DND-41 (cell line): Measurements from ENCODE around the gene FOXO3.

Experiments used
- ATAC-seq: fragments of 200-7000 bp; cut with Tn5 transposase; 3 replicates; pipeline ENCODE4 v1.9.1; 2021; ENCODE audit warnings: low read depth; ENCODE audit not compliant: insufficient read depth
- DNase-seq: peaks from one replicate; pipeline ENCODE4 v3.0.0-alpha.2; 2020
- H2AFZ ChIP-seq: 2 replicates; pipeline ENCODE4 v1.6.0; 2012; ENCODE audit warnings: low read depth, low read length
- H3K27ac ChIP-seq: 2 replicates; pipeline ENCODE4 v1.5.1; 2012; ENCODE audit warnings: low read length, inconsistent platforms
- H3K27me3 ChIP-seq: fragments of 200-600 bp; sonication (generic); 2 replicates; pipeline ENCODE4 v1.6.0; 2012; ENCODE audit warnings: low read length, mild to moderate bottlenecking, inconsistent platforms; ENCODE audit not compliant: insufficient read depth, poor library complexity
- H3K36me3 ChIP-seq: 2 replicates; pipeline ENCODE4 v1.5.1; 2012; ENCODE audit warnings: low read length, inconsistent platforms; ENCODE audit not compliant: insufficient read depth
- H3K4me1 ChIP-seq: 2 replicates; pipeline ENCODE4 v1.5.1; 2012; ENCODE audit warnings: mild to moderate bottlenecking, low read length; ENCODE audit not compliant: insufficient read depth
- H3K4me2 ChIP-seq: 2 replicates; pipeline ENCODE4 v1.6.0; 2012; ENCODE audit warnings: mild to moderate bottlenecking, moderate library complexity, low read length, inconsistent platforms; ENCODE audit not compliant: insufficient read depth
- H3K4me3 ChIP-seq, 2 experiments: fragments of 200-600 bp in 1 of 2; shearing (Covaris generic) in 1 of 2; 2 replicates each; pipeline ENCODE4 v1.5.1; 2012 to 2016; ENCODE audit warnings: inconsistent platforms in 2 of 2, low read length in 2 of 2, mild to moderate bottlenecking in 2 of 2, low read depth in 1 of 2, moderate library complexity in 1 of 2
- H3K79me2 ChIP-seq: 2 replicates; pipeline ENCODE4 v1.6.0; 2012; ENCODE audit warnings: low read length, inconsistent platforms; ENCODE audit not compliant: insufficient read depth
- H3K9ac ChIP-seq: 2 replicates; pipeline ENCODE4 v1.6.0; 2012; ENCODE audit warnings: low read depth, mild to moderate bottlenecking, inconsistent platforms, low read length, moderate library complexity
- H3K9me3 ChIP-seq: 2 replicates; pipeline ENCODE4 v1.5.1; 2012; ENCODE audit warnings: low read length, moderate library complexity, mild to moderate bottlenecking, inconsistent platforms; ENCODE audit not compliant: insufficient read depth, severe bottlenecking
- H4K20me1 ChIP-seq: 2 replicates; pipeline ENCODE4 v1.6.0; 2012; ENCODE audit warnings: low read length; ENCODE audit not compliant: insufficient read depth
- CTCF ChIP-seq: IDR thresholded peaks from 2 replicates; pipeline ENCODE4 v1.5.1; 2012; ENCODE audit warnings: borderline replicate concordance, low read length, moderate library complexity, mild to moderate bottlenecking; ENCODE audit not compliant: poor library complexity, severe bottlenecking; ENCODE audit errors: extremely low read depth
- EZH2 ChIP-seq: IDR thresholded peaks from 3 replicates; pipeline ENCODE4 v1.6.1; 2012; ENCODE audit warnings: borderline replicate concordance, low read depth, mild to moderate bottlenecking, moderate library complexity, low read length, inconsistent platforms; ENCODE audit not compliant: severe bottlenecking

The FOXO3 gene

GRCh38 chr6:108715832-108716231 is 155.1 kb downstream of the FOXO3 start:
- H4K20me1 ChIP-seq, result no peaks in the 10 kb centered on the region; the same call in 1 of the 2 replicates
- H3K4me1 ChIP-seq, result 0 out of 2 replicates have a peak, but pooled peaks cover 2% of the 10 kb centered on the region
- TF ChIP-seq EZH2 (no peak), CTCF (no peak)
- H3K4me3 ChIP-seq, result no peak overlapping the region
- H3K79me2 ChIP-seq, result no peaks in the 10 kb centered on the region
- no peak overlapping the region for H3K27ac ChIP-seq
- ATAC-seq (no peak), DNase-seq (no peak)
- no peak overlapping the region for H2AFZ ChIP-seq
- no peaks in the 10 kb centered on the region for H3K36me3 ChIP-seq
- no peaks in the 10 kb centered on the region for H3K9me3 ChIP-seq
- no peaks in the 10 kb centered on the region for H3K27me3 ChIP-seq
- H3K4me2 ChIP-seq, result no peak overlapping the region
- no peak overlapping the region for H3K9ac ChIP-seq

GRCh38 chr6:108716801-108717791 is 156.4 kb downstream of the FOXO3 start:
- DNase-seq (no peak), ATAC-seq (no peak)
- no peak overlapping the region for H2AFZ ChIP-seq
- H3K27ac ChIP-seq, result no peak overlapping the region
- no peaks in the 10 kb centered on the region for H3K9me3 ChIP-seq
- no peak overlapping the region for H3K4me2 ChIP-seq
- H3K27me3 ChIP-seq, result no peaks in the 10 kb centered on the region
- H3K4me3 ChIP-seq, result no peak overlapping the region
- no peaks in the 10 kb centered on the region for H3K79me2 ChIP-seq
- no peaks in the 10 kb centered on the region for H3K36me3 ChIP-seq
- 0 out of 2 replicates have a peak, but pooled peaks cover 2% of the 10 kb centered on the region for H3K4me1 ChIP-seq
- no peaks in the 10 kb centered on the region; the same call in 1 of the 2 replicates for H4K20me1 ChIP-seq
- no peak overlapping the region for H3K9ac ChIP-seq
- TF ChIP-seq CTCF, result no peak
- TF ChIP-seq EZH2, result no peak

- 0 out of 2 replicates have a peak, but pooled peaks cover 2% of the 10 kb centered on the region for H3K4me1 ChIP-seq
- H3K4me3 ChIP-seq, result no peak overlapping the region
- ATAC-seq (no peak), DNase-seq (no peak)
- no peaks in the 10 kb centered on the region for H3K79me2 ChIP-seq
- no peak for TF ChIP-seq CTCF
- TF ChIP-seq EZH2, result no peak
- no peak overlapping the region for H3K4me2 ChIP-seq
- H3K27me3 ChIP-seq, result no peaks in the 10 kb centered on the region
- no peak overlapping the region for H3K9ac ChIP-seq
- no peaks in the 10 kb centered on the region for H3K36me3 ChIP-seq
- no peaks in the 10 kb centered on the region for H4K20me1 ChIP-seq
- H2AFZ ChIP-seq, result no peak overlapping the region
- no peaks in the 10 kb centered on the region for H3K9me3 ChIP-seq
- no peak overlapping the region for H3K27ac ChIP-seq
Observed at GRCh38 chr6:108719477-108719876, 158.8 kb downstream of the FOXO3 start.
